HEK293 (cell line): ENCODE measurements around the gene OR6B2.

Experiments
- CTCF ChIA-PET: fragments of 350-600 bp; formaldehyde crosslinking; extraction: SDS; loops from one replicate; lab custom pipeline; 2021; ENCODE audit warnings: antibody characterized with exemption; lab: Yijun Ruan, JAX
- POLR2A ChIA-PET: fragments of 300-600 bp; formaldehyde crosslinking; extraction: SDS; loops from one replicate; lab custom pipeline; 2020; ENCODE audit warnings: antibody characterized with exemption, inconsistent platforms; lab: Yijun Ruan, JAX
- H3K27ac ChIP-seq: fragments of 200-500 bp; sonication (Bioruptor generic); 2 replicates; pipeline ENCODE4 v1.5.1; 2014; ENCODE audit warnings: low read depth, low read length, control low read depth, inconsistent platforms; ENCODE audit errors: extremely low read depth
- H3K36me3 ChIP-seq, 2 experiments: fragments of 200-500 bp in 1 of 2; sonication (Bioruptor generic) in 1 of 2; 1 replicate in 1 of 2; 2 replicates in 1 of 2; pipeline ENCODE4 v1.5.1; 2014 to 2017; ENCODE audit warnings: inconsistent platforms in 2 of 2, low read length in 2 of 2; ENCODE audit not compliant: control insufficient read depth in 2 of 2, insufficient read depth in 1 of 2
- H3K4me1 ChIP-seq: fragments of 200-500 bp; sonication (Bioruptor generic); 2 replicates; pipeline ENCODE4 v1.5.1; 2014; ENCODE audit warnings: mild to moderate bottlenecking, low read length, inconsistent platforms; ENCODE audit not compliant: control insufficient read depth, insufficient read depth
- H3K4me3 ChIP-seq: 2 replicates; pipeline ENCODE4 v1.5.1; 2011; ENCODE audit warnings: low read depth, mild to moderate bottlenecking, control low read depth, low read length, moderate library complexity
- H3K9me3 ChIP-seq: fragments of 200-500 bp; sonication (Bioruptor generic); 2 replicates; pipeline ENCODE4 v1.5.1; 2014; ENCODE audit warnings: low read depth, low read length, inconsistent platforms; ENCODE audit not compliant: control insufficient read depth, insufficient read depth
- GFI1B ChIP-seq: fragments of 450-650 bp; formaldehyde crosslinking; IDR thresholded peaks from 2 replicates; pipeline ENCODE4 v1.5.1; 2016; ENCODE audit warnings: missing biosample characterization, missing genetic modification characterization
- GLIS1 ChIP-seq: fragments of 450-650 bp; formaldehyde crosslinking; IDR thresholded peaks from 2 replicates; pipeline ENCODE4 v1.5.1; 2016; ENCODE audit warnings: missing biosample characterization, missing genetic modification characterization
- HOXC10 ChIP-seq: sonication (generic); formaldehyde crosslinking; IDR thresholded peaks from 2 replicates; pipeline ENCODE4 v1.8.1; 2023; ENCODE audit warnings: mild to moderate bottlenecking, missing genetic modification reagents
- HOXD13 ChIP-seq: sonication (generic); formaldehyde crosslinking; IDR thresholded peaks from 2 replicates; pipeline ENCODE4 v1.8.0; 2022; ENCODE audit warnings: missing genetic modification reagents, borderline replicate concordance
- IKZF3 ChIP-seq: fragments of 450-650 bp; IDR thresholded peaks from 2 replicates; pipeline ENCODE4 v1.5.0; 2018; ENCODE audit warnings: missing biosample characterization, mild to moderate bottlenecking, missing genetic modification characterization, moderate library complexity
- KLF10 ChIP-seq: fragments of 450-650 bp; IDR thresholded peaks from 2 replicates; pipeline ENCODE4 v1.5.1; 2018; ENCODE audit warnings: missing biosample characterization, mild to moderate bottlenecking, missing genetic modification characterization
- SP7 ChIP-seq: fragments of 450-650 bp; formaldehyde crosslinking; IDR thresholded peaks from 2 replicates; pipeline ENCODE4 v1.5.1; 2016; ENCODE audit warnings: missing biosample characterization, missing genetic modification characterization
- ZFP37 ChIP-seq: fragments of 450-650 bp; formaldehyde crosslinking; IDR thresholded peaks from 2 replicates; pipeline ENCODE4 v1.5.1; 2016; ENCODE audit warnings: missing biosample characterization, missing genetic modification characterization
- ZNF114 ChIP-seq: fragments of 450-650 bp; formaldehyde crosslinking; IDR thresholded peaks from 2 replicates; pipeline ENCODE4 v1.5.0; 2017; ENCODE audit warnings: missing biosample characterization, missing genetic modification characterization
- ZNF274 ChIP-seq, 2 experiments: fragments of 200-500 bp in 1 of 2; fragments of 450-650 bp in 1 of 2; sonication (Bioruptor generic) in 1 of 2; formaldehyde crosslinking in 1 of 2; IDR thresholded peaks; 2 replicates each; pipeline versions ENCODE4 v1.5.1 to v1.6.1; 2014 to 2016; ENCODE audit warnings: borderline replicate concordance in 1 of 2, inconsistent platforms in 1 of 2, low read length in 1 of 2, missing biosample characterization in 1 of 2, missing genetic modification characterization in 1 of 2
- ZNF501 ChIP-seq: fragments of 450-650 bp; formaldehyde crosslinking; IDR thresholded peaks from 2 replicates; pipeline ENCODE4 v1.5.1; 2016; ENCODE audit warnings: missing biosample characterization, missing genetic modification characterization
- ZNF596 ChIP-seq: fragments of 450-650 bp; IDR thresholded peaks from 2 replicates; pipeline ENCODE4 v1.5.0; 2018; ENCODE audit warnings: missing biosample characterization, mild to moderate bottlenecking, missing genetic modification characterization, moderate library complexity
- ZNF654 ChIP-seq: fragments of 450-650 bp; formaldehyde crosslinking; IDR thresholded peaks from 2 replicates; pipeline ENCODE4 v1.5.1; 2016; ENCODE audit warnings: low read depth, missing biosample characterization, missing genetic modification characterization
- ZNF776 ChIP-seq: fragments of 450-650 bp; formaldehyde crosslinking; IDR thresholded peaks from 2 replicates; pipeline ENCODE4 v1.5.0; 2017; ENCODE audit warnings: missing biosample characterization, missing genetic modification characterization, borderline replicate concordance
- ZSCAN16 ChIP-seq: fragments of 450-650 bp; formaldehyde crosslinking; IDR thresholded peaks from 2 replicates; pipeline ENCODE4 v1.5.1; 2016; ENCODE audit warnings: missing biosample characterization, missing genetic modification characterization
- TF ChIP-seq, protein P1 (sequence below): fragments of 450-650 bp; formaldehyde crosslinking; conservative IDR thresholded peaks from 2 replicates; pipeline ENCODE4 v1.5.1; 2016; ENCODE audit warnings: low read depth, missing biosample characterization, missing genetic modification characterization
- TF ChIP-seq, protein P2 (sequence below): fragments of 450-650 bp; formaldehyde crosslinking; IDR thresholded peaks from 2 replicates; pipeline ENCODE4 v1.5.1; 2016; ENCODE audit warnings: missing biosample characterization, missing genetic modification characterization
- TF ChIP-seq, protein P3 (sequence below): fragments of 450-650 bp; formaldehyde crosslinking; IDR thresholded peaks from 2 replicates; pipeline ENCODE4 v1.5.1; 2017; ENCODE audit warnings: missing biosample characterization, missing genetic modification characterization
- TF ChIP-seq, protein P4 (sequence below): fragments of 450-650 bp; IDR thresholded peaks from 2 replicates; pipeline ENCODE4 v1.5.1; 2018; ENCODE audit warnings: missing biosample characterization, mild to moderate bottlenecking, missing genetic modification characterization
- TF ChIP-seq, protein P5 (sequence below): fragments of 450-650 bp; formaldehyde crosslinking; IDR thresholded peaks from 2 replicates; pipeline ENCODE4 v1.5.1; 2016; ENCODE audit warnings: missing biosample characterization, missing genetic modification characterization
- TF ChIP-seq, protein P6 (sequence below): fragments of 450-650 bp; formaldehyde crosslinking; IDR thresholded peaks from 2 replicates; pipeline ENCODE4 v1.5.1; 2016; ENCODE audit warnings: missing biosample characterization, missing genetic modification characterization, borderline replicate concordance

OR6B2 gene

DNA sequence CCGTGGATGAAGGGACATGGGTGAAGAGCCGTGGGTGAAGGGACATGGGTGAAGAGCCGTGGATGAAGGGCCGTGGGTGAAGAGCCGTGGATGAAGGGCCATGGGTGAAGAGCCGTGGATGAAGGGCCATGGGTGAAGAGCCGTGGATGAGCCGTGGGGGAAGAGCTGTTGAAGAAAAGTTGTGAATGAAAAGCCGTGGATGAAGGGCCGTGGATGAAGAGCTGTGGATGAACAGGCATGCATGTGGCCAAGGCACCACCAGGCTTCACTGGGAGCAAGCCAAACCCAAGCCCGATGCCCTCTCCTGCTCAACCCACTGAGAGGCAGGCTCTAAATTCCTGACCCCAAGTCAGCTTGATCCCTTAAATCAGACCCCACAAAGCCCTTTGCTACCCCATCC lies 12.5 kb upstream of the OR6B2 start:
- Histone ChIP-seq H3K4me3 (no peak overlapping the region), H3K9me3 (no peaks in the 10 kb centered on the region), H3K27ac (no peak overlapping the region), H3K36me3 (no peaks in the 10 kb centered on the region)
- ChIA-PET POLR2A (no interaction called here), CTCF (no interaction called here)
- TF ChIP-seq, protein P1, sequence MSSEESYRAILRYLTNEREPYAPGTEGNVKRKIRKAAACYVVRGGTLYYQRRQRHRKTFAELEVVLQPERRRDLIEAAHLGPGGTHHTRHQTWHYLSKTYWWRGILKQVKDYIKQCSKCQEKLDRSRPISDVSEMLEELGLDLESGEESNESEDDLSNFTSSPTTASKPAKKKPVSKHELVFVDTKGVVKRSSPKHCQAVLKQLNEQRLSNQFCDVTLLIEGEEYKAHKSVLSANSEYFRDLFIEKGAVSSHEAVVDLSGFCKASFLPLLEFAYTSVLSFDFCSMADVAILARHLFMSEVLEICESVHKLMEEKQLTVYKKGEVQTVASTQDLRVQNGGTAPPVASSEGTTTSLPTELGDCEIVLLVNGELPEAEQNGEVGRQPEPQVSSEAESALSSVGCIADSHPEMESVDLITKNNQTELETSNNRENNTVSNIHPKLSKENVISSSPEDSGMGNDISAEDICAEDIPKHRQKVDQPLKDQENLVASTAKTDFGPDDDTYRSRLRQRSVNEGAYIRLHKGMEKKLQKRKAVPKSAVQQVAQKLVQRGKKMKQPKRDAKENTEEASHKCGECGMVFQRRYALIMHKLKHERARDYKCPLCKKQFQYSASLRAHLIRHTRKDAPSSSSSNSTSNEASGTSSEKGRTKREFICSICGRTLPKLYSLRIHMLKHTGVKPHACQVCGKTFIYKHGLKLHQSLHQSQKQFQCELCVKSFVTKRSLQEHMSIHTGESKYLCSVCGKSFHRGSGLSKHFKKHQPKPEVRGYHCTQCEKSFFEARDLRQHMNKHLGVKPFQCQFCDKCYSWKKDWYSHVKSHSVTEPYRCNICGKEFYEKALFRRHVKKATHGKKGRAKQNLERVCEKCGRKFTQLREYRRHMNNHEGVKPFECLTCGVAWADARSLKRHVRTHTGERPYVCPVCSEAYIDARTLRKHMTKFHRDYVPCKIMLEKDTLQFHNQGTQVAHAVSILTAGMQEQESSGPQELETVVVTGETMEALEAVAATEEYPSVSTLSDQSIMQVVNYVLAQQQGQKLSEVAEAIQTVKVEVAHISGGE (tag by site-specific recombination) = no peak
- TF ChIP-seq SP7 (tag by site-specific recombination) (no peak), ZNF114 (no peak), ZFP37 (tag by site-specific recombination) (no peak), ZNF501 (tag by site-specific recombination) (no peak), ZNF274 (IDR thresholded peaks at IDR 0.05; ENCODE audit: low read length) (no peak), ZNF274 (tag by site-specific recombination; IDR thresholded peaks at IDR 0.05; ENCODE audit: borderline replicate concordance) (no peak), ZNF596 (tag by site-specific recombination) (no peak), KLF10 (tag by site-specific recombination) (no peak), ZSCAN16 (tag by site-specific recombination) (no peak), ZNF776 (tag by site-specific recombination) (no peak), HOXD13 (CRISPR knock-in tag) (no peak)
- TF ChIP-seq, protein P2, sequence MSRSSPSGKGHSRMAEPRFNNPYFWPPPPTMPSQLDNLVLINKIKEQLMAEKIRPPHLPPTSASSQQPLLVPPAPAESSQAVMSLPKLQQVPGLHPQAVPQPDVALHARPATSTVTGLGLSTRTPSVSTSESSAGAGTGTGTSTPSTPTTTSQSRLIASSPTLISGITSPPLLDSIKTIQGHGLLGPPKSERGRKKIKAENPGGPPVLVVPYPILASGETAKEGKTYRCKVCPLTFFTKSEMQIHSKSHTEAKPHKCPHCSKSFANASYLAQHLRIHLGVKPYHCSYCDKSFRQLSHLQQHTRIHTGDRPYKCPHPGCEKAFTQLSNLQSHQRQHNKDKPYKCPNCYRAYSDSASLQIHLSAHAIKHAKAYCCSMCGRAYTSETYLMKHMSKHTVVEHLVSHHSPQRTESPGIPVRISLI (tag by site-specific recombination) = no peak
- TF ChIP-seq, protein P3, sequence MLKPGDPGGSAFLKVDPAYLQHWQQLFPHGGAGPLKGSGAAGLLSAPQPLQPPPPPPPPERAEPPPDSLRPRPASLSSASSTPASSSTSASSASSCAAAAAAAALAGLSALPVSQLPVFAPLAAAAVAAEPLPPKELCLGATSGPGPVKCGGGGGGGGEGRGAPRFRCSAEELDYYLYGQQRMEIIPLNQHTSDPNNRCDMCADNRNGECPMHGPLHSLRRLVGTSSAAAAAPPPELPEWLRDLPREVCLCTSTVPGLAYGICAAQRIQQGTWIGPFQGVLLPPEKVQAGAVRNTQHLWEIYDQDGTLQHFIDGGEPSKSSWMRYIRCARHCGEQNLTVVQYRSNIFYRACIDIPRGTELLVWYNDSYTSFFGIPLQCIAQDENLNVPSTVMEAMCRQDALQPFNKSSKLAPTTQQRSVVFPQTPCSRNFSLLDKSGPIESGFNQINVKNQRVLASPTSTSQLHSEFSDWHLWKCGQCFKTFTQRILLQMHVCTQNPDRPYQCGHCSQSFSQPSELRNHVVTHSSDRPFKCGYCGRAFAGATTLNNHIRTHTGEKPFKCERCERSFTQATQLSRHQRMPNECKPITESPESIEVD (tag by site-specific recombination) = no peak
- TF ChIP-seq, protein P4, sequence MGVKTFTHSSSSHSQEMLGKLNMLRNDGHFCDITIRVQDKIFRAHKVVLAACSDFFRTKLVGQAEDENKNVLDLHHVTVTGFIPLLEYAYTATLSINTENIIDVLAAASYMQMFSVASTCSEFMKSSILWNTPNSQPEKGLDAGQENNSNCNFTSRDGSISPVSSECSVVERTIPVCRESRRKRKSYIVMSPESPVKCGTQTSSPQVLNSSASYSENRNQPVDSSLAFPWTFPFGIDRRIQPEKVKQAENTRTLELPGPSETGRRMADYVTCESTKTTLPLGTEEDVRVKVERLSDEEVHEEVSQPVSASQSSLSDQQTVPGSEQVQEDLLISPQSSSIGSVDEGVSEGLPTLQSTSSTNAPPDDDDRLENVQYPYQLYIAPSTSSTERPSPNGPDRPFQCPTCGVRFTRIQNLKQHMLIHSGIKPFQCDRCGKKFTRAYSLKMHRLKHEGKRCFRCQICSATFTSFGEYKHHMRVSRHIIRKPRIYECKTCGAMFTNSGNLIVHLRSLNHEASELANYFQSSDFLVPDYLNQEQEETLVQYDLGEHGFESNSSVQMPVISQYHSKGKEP (tag by site-specific recombination) = no peak
- TF ChIP-seq, protein P5, sequence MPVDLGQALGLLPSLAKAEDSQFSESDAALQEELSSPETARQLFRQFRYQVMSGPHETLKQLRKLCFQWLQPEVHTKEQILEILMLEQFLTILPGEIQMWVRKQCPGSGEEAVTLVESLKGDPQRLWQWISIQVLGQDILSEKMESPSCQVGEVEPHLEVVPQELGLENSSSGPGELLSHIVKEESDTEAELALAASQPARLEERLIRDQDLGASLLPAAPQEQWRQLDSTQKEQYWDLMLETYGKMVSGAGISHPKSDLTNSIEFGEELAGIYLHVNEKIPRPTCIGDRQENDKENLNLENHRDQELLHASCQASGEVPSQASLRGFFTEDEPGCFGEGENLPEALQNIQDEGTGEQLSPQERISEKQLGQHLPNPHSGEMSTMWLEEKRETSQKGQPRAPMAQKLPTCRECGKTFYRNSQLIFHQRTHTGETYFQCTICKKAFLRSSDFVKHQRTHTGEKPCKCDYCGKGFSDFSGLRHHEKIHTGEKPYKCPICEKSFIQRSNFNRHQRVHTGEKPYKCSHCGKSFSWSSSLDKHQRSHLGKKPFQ (tag by site-specific recombination) = no peak
- TF ChIP-seq, all 188 proteins: peak for 0
- no peaks in the 10 kb centered on the region for H3K4me1 ChIP-seq

DNA sequence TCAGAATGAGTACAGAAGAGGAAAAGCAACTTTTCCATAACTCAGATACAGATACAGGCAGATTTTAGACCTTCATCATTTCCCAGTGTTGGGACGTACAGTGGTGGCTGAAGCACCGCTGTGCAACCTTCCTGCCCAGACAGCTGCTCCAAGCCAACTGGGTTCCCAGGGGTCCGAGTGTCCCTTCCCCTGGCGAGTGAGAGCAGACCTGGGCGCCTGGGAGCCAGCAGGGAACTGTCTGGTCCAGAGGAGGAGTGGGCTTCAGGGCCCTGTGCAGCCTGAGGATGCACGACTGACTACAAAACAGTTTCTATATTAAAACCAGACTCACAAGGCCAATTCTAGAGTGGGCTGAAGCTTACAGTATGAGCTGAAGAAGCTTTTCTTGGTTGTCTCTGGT lies 11.1 kb upstream of the OR6B2 start:
- Histone ChIP-seq H3K27ac (no peak overlapping the region), H3K4me1 (no peaks in the 10 kb centered on the region), H3K4me3 (no peak overlapping the region), H3K36me3 (no peaks in the 10 kb centered on the region), H3K9me3 (no peaks in the 10 kb centered on the region)
- ChIA-PET CTCF (interaction anchor here (0.7 kb wide), 1 partner anchor 14 kb away, joined by 4 read pairs; no protein-coding TSS in a partner anchor), POLR2A (no interaction called here)
- no peak for TF ChIP-seq IKZF3 (tag by site-specific recombination)
- TF ChIP-seq GLIS1 (tag by site-specific recombination) = no peak
- no peak for TF ChIP-seq GFI1B (tag by site-specific recombination)
- TF ChIP-seq, protein P6, sequence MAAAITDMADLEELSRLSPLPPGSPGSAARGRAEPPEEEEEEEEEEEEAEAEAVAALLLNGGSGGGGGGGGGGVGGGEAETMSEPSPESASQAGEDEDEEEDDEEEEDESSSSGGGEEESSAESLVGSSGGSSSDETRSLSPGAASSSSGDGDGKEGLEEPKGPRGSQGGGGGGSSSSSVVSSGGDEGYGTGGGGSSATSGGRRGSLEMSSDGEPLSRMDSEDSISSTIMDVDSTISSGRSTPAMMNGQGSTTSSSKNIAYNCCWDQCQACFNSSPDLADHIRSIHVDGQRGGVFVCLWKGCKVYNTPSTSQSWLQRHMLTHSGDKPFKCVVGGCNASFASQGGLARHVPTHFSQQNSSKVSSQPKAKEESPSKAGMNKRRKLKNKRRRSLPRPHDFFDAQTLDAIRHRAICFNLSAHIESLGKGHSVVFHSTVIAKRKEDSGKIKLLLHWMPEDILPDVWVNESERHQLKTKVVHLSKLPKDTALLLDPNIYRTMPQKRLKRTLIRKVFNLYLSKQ (tag by site-specific recombination) = no peak
- TF ChIP-seq HOXC10 (CRISPR knock-in tag) = no peak
- no peak for TF ChIP-seq ZNF654 (tag by site-specific recombination)
